Neuronal stem cell (in vitro differentiated cells): ENCODE measurements around the gene ALDOC.
A peak's percentile ranks its signal among the peaks of the same experiment; 100 is the strongest.

Experiments used
- DNase-seq: peaks from one replicate; pipeline ENCODE4 v3.0.0-alpha.2; 2013; ENCODE audit warnings: low spot score
- H2AFZ ChIP-seq: one replicate; pipeline ENCODE4 v1.6.1; 2013; ENCODE audit warnings: mild to moderate bottlenecking, low read length, inconsistent platforms
- H2AK5ac ChIP-seq: 2 replicates; pipeline ENCODE4 v1.6.1; 2013; ENCODE audit warnings: low read depth, mild to moderate bottlenecking, inconsistent platforms, low read length, moderate library complexity, mixed read lengths
- H2BK120ac ChIP-seq: 2 replicates; pipeline ENCODE4 v1.6.1; 2013; ENCODE audit warnings: low read depth, mild to moderate bottlenecking, inconsistent platforms, low read length, moderate library complexity, mixed read lengths
- H2BK12ac ChIP-seq: one replicate; pipeline ENCODE4 v1.6.1; 2013; ENCODE audit warnings: low read length, inconsistent platforms
- H2BK15ac ChIP-seq: 2 replicates; pipeline ENCODE4 v1.6.1; 2013; ENCODE audit warnings: mild to moderate bottlenecking, low read length, inconsistent platforms, mixed read lengths
- H2BK5ac ChIP-seq: one replicate; pipeline ENCODE4 v1.6.1; 2013; ENCODE audit warnings: inconsistent platforms, mild to moderate bottlenecking, low read length, moderate library complexity
- H3K14ac ChIP-seq: one replicate; pipeline ENCODE4 v1.6.1; 2013; ENCODE audit warnings: low read length, inconsistent platforms
- H3K18ac ChIP-seq: 2 replicates; pipeline ENCODE4 v1.6.1; 2013; ENCODE audit warnings: low read length, inconsistent platforms
- H3K23ac ChIP-seq: 2 replicates; pipeline ENCODE4 v1.6.1; 2013; ENCODE audit warnings: low read depth, mild to moderate bottlenecking, mixed read lengths, low read length, inconsistent platforms; ENCODE audit not compliant: poor library complexity
- H3K27ac ChIP-seq: replicated peaks from 3 replicates; pipeline ENCODE4 v1.5.1; 2013; ENCODE audit warnings: low read length, inconsistent platforms
- H3K27me3 ChIP-seq, 3 experiments: 2 replicates each; pipeline ENCODE4 v1.6.1; 2013; ENCODE audit warnings: low read length in 3 of 3, mild to moderate bottlenecking in 2 of 3, inconsistent platforms in 1 of 3, low read depth in 1 of 3, mixed read lengths in 1 of 3, moderate library complexity in 1 of 3; ENCODE audit not compliant: control insufficient read depth in 3 of 3, insufficient read depth in 3 of 3
- H3K36me3 ChIP-seq, 2 donors: replicated peaks in 1 of 2; 2 replicates each; pipeline ENCODE4 v1.6.1; 2013; ENCODE audit warnings: low read length in 2 of 2; ENCODE audit not compliant: control insufficient read depth in 2 of 2, insufficient read depth in 2 of 2
- H3K4ac ChIP-seq: 2 replicates; pipeline ENCODE4 v1.6.1; 2013; ENCODE audit warnings: inconsistent platforms, mild to moderate bottlenecking, low read length, moderate library complexity
- H3K4me1 ChIP-seq, 2 donors: 1 replicate in 1 of 2; 2 replicates in 1 of 2; pipeline ENCODE4 v1.6.1; 2013; ENCODE audit warnings: low read length in 2 of 2, low read depth in 1 of 2; ENCODE audit not compliant: control insufficient read depth in 2 of 2, insufficient read depth in 1 of 2
- H3K4me2 ChIP-seq: one replicate; pipeline ENCODE4 v1.6.1; 2013; ENCODE audit warnings: mild to moderate bottlenecking, low read length, inconsistent platforms; ENCODE audit not compliant: insufficient read depth, poor library complexity, severe bottlenecking
- H3K4me3 ChIP-seq, 2 donors: 2 replicates each; pipeline ENCODE4 v1.5.1; 2013; ENCODE audit warnings: low read length in 2 of 2, mild to moderate bottlenecking in 2 of 2, inconsistent platforms in 1 of 2, moderate library complexity in 1 of 2
- H3K79me1 ChIP-seq: one replicate; pipeline ENCODE4 v1.6.1; 2013; ENCODE audit warnings: low read depth, mild to moderate bottlenecking, inconsistent platforms, low read length, moderate library complexity
- H3K9ac ChIP-seq: one replicate; pipeline ENCODE4 v1.6.1; 2013; ENCODE audit warnings: mild to moderate bottlenecking, low read depth, low read length, inconsistent platforms; ENCODE audit not compliant: poor library complexity
- H3K9me3 ChIP-seq, 2 donors: replicated peaks in 1 of 2; 2 replicates each; pipeline versions ENCODE3 to v1.6.1; 2013; ENCODE audit warnings: low read length in 2 of 2, mild to moderate bottlenecking in 2 of 2, inconsistent platforms in 1 of 2, low read depth in 1 of 2, mixed read lengths in 1 of 2, moderate library complexity in 1 of 2; ENCODE audit not compliant: control insufficient read depth in 2 of 2, insufficient read depth in 1 of 2
- H4K8ac ChIP-seq: one replicate; pipeline ENCODE4 v1.6.1; 2013; ENCODE audit warnings: low read depth, mild to moderate bottlenecking, inconsistent platforms, low read length, moderate library complexity
- H4K91ac ChIP-seq: one replicate; pipeline ENCODE4 v1.6.1; 2013; ENCODE audit warnings: low read length, low read depth, mild to moderate bottlenecking, inconsistent platforms; ENCODE audit not compliant: poor library complexity
- WGBS, 2 donors: extraction: QIAGEN DNeasy Blood & Tissue Kit; methylation state at CpG; one replicate each; pipeline ENCODE4 v1.1.7; 2013; ENCODE audit warnings: missing lambda C conversion rate in 2 of 2, mixed read lengths in 1 of 2; ENCODE audit not compliant: insufficient read length in 2 of 2, insufficient replicate concordance in 1 of 2; ENCODE audit errors: extremely low coverage in 2 of 2; 5-methylcytosine and 5-hydroxymethylcytosine counted together

Gene ALDOC

DNA sequence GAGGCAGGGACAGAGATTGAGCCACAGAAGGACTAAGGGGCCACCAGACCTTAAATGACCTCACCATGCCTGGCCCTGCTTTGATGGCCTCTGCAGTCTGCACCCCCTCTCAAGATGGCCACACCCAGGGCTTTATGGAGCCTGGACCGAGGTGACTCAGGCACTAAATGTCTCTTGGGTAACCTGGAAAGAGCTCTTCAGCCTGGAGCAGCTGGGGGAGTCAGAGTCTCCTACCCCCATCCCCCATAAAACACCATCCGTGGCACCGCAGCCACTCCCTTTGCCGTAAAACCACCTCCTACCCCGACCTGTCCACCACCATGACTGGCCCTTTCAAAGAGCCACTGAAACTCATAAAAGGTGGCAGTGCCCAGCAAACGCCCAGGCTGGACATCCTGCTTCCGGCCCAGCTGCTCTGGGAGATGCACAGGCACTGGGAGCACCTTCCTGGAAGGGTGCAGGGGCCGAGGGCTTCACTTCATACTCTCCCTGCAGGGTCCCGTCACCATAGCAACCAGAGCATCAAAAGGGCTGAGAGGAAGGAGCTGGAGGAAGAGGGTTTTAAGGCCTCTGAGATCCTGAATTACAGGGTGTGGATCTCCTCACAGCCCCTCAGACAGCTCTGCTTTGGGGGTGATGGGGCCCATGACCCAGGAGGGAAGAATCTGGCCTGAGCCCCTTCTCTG is 48.2 kb downstream of the ALDOC start:
- no peak overlapping the region for H2BK12ac ChIP-seq
- H2AK5ac ChIP-seq = no peak overlapping the region
- H3K18ac ChIP-seq = no peak overlapping the region
- H4K8ac ChIP-seq = no peak overlapping the region
- no peak overlapping the region for H4K91ac ChIP-seq
- H2BK15ac ChIP-seq = no peak overlapping the region
- no peak overlapping the region for H3K4ac ChIP-seq
- H2BK5ac ChIP-seq = no peak overlapping the region
- no peak overlapping the region for H3K4me2 ChIP-seq
- no peaks in the 10 kb centered on the region for H3K9me3 ChIP-seq
- H3K36me3 ChIP-seq = no peaks in the 10 kb centered on the region
- WGBS, 2 donors = no CpG with 5 or more reads among the region's 9 CpGs
- no peak overlapping the region for H2AFZ ChIP-seq
- no peak overlapping the region for H3K9ac ChIP-seq
- no peaks in the 10 kb centered on the region for H3K79me1 ChIP-seq
- peaks cover 9 to 24% of the 10 kb centered on the region in 2 donors for H3K4me1 ChIP-seq
- no peak overlapping the region for H3K14ac ChIP-seq
- no peak overlapping the region for H3K27ac ChIP-seq
- no peak for DNase-seq
- peak overlapping the region; percentile 10 for H3K23ac ChIP-seq
- no peak overlapping the region for H2BK120ac ChIP-seq
- no peak overlapping the region for H3K4me3 ChIP-seq
- peaks cover 0 to 9% (median 0%) of the 10 kb centered on the region in 3 experiments for H3K27me3 ChIP-seq

DNA sequence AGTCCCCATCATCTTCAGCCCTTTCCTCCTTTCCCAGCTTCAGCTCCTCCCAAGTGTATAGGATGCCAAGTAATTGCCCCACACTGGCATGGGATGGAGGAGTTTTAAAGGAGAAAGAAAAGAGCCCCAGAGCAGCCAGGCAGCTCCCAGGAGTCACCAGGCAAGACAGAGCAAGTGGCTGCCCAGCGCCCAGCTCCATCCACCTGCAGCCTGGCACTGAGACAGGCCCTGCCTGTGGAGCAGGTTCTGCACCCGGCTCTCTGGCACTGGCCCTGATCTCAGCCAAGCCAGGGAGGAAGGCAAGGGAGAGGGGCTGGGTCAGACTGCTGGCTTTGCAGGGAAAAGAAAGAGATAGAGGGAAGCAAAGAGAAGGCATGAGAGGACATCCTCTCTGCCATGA is 48.8 kb downstream of the ALDOC start:
- Histone ChIP-seq H2AFZ (no peak overlapping the region), H3K79me1 (no peaks in the 10 kb centered on the region), H3K27me3 (peaks cover 0 to 12% (median 0%) of the 10 kb centered on the region in 3 experiments), H3K4me3 (no peak overlapping the region), H3K27ac (no peak overlapping the region), H2BK15ac (no peak overlapping the region), H3K4me2 (no peak overlapping the region), H3K9ac (no peak overlapping the region), H3K36me3 (no peaks in the 10 kb centered on the region), H3K23ac (peak overlapping the region; percentile 10), H2BK120ac (no peak overlapping the region), H2BK12ac (no peak overlapping the region), H2BK5ac (no peak overlapping the region), H3K4me1 (peaks cover 7 to 24% of the 10 kb centered on the region in 2 donors), H3K9me3 (no peaks in the 10 kb centered on the region), H2AK5ac (no peak overlapping the region), H3K14ac (peak overlapping the region; percentile 56), H3K18ac (no peak overlapping the region), H4K8ac (no peak overlapping the region), H4K91ac (no peak overlapping the region), H3K4ac (no peak overlapping the region)
- no CpG with 5 or more reads among the region's 2 CpGs for WGBS, 2 donors
- DNase-seq = no peak

DNA sequence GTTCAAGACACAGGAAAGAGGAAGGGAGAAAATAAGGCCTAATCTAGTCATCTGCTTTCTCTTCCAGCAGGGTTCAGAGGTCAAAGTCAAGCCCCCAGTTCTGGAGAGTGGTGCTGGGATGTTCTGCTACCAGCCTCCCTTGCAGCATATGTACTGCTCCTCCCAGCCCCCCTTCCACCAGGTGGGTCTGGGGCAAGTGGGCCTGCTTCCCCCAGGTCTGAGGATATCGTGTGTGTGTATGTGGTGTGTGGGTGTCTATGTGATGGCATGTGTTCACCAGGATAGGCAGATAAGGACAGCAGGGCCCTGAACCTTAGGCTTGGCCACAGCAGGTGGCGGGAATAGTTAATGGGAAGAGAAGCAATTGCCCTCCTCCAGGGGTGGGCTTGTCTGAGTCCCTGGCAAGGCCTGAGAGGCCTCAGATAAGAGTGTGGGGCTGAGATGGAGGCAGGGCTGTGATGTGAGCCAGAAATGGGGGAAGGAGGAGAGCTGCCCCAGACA is 49.5 kb downstream of the ALDOC start:
- Histone ChIP-seq H3K4me1 (peaks cover 5 to 24% of the 10 kb centered on the region in 2 donors), H3K4me3 (peak overlapping the region in 1 of 2 donors; percentile 27), H3K4me2 (no peak overlapping the region), H2BK12ac (no peak overlapping the region), H3K4ac (no peak overlapping the region), H2BK120ac (no peak overlapping the region), H3K36me3 (no peaks in the 10 kb centered on the region), H3K14ac (no peak overlapping the region), H3K27ac (no peak overlapping the region), H2AFZ (no peak overlapping the region), H3K9ac (no peak overlapping the region), H2BK15ac (no peak overlapping the region), H4K91ac (no peak overlapping the region), H3K9me3 (no peaks in the 10 kb centered on the region), H2BK5ac (no peak overlapping the region), H3K23ac (no peak overlapping the region), H3K18ac (no peak overlapping the region), H3K79me1 (no peaks in the 10 kb centered on the region), H3K27me3 (peaks cover 0 to 16% (median 0%) of the 10 kb centered on the region in 3 experiments), H4K8ac (no peak overlapping the region), H2AK5ac (no peak overlapping the region)
- WGBS, 2 donors = no CpG with 5 or more reads among the region's 2 CpGs
- no peak for DNase-seq

DNA sequence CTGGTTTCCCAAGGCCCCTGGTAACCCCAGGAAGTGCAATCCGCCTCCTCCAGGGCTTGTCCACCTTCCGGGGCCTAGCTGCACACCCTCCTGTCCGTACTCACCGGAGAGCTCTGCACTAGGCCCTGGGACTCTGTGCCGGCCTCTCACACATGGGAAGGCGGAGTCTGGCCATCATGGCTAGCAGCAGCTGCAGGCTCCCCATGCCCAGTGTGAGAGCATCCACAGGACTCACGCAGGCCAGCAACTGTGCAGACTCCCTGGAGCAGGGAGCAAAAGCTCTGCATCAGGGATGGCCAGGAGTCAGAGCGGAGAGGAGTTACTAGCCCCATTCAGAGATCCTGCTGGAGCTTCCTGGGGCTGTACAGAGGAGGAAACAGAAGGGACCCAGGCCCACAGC is 50.3 kb downstream of the ALDOC start:
- H2BK120ac ChIP-seq = no peak overlapping the region
- H4K91ac ChIP-seq = no peak overlapping the region
- DNase-seq = no peak
- peaks cover 0 to 19% (median 0%) of the 10 kb centered on the region in 3 experiments for H3K27me3 ChIP-seq
- no peak overlapping the region for H3K4me2 ChIP-seq
- H2BK12ac ChIP-seq = no peak overlapping the region
- H3K18ac ChIP-seq = no peak overlapping the region
- no peak overlapping the region for H3K4ac ChIP-seq
- no peak overlapping the region for H2BK15ac ChIP-seq
- no peak overlapping the region for H2BK5ac ChIP-seq
- H3K4me3 ChIP-seq = no peak overlapping the region
- H3K79me1 ChIP-seq = no peaks in the 10 kb centered on the region
- H3K36me3 ChIP-seq = no peaks in the 10 kb centered on the region
- peak overlapping the region; percentile 69 for H2AFZ ChIP-seq
- H3K9ac ChIP-seq = no peak overlapping the region
- no peak overlapping the region for H4K8ac ChIP-seq
- H3K23ac ChIP-seq = no peak overlapping the region
- WGBS, 2 donors = no CpG with 5 or more reads among the region's 8 CpGs
- H3K4me1 ChIP-seq = peaks cover 7 to 24% of the 10 kb centered on the region in 2 donors
- no peaks in the 10 kb centered on the region for H3K9me3 ChIP-seq
- no peak overlapping the region for H2AK5ac ChIP-seq
- H3K14ac ChIP-seq = no peak overlapping the region
- H3K27ac ChIP-seq = no peak overlapping the region
